ENCODE measurements around the gene SYT7. TPM values are rescaled to one million over a fixed set of nuclear protein-coding genes. Genes with fewer than 3 reads are reported as not detected.
A peak's percentile ranks its signal among the peaks of the same experiment; 100 is the strongest.

Gene SYT7
- total and polyA plus RNA-seq, 11 donors: 12.4 to 34.7 (median 17.4) TPM

- intact Hi-C loops (cut with DNase I): loop anchor here in 2 of 10 donors (10.0 kb wide), 2 partner anchors 90 to 250 kb away; no protein-coding TSS in a partner anchor
- ATAC-seq: no peak
These were observed 95.8 kb downstream of the SYT7 start for GRCh38 chr11:61485080-61485479.

DNA sequence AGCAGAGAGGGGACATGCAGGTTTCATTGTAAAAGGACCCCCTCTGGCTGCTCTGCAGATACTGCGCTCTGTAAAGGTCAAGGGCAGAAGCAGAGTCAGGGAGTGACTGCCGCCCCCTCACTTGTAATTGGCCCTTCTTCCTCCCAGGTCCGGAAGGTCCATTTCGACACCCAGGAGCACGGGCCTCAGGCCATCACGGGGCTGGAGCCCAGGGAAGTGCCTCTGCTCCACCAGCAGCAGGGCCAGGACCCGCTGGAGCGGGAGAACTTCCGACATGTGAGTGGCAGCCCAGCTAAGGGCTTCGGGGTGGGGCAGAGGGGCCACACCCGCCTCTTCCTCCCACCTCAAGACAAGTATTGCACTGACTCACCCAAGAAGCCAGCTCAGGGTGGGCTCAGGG is 96.3 kb downstream of the SYT7 start:
- Histone ChIP-seq H3K4me3 (no peak overlapping the region), H3K4me1 (peaks cover 0 to 30% (median 10%) of the 10 kb centered on the region in 12 donors), H3K27me3 (no peaks in the 10 kb centered on the region), H3K36me3 (no peaks in the 10 kb centered on the region), H3K9me3 (no peaks in the 10 kb centered on the region), H3K27ac (no peak overlapping the region)
- ATAC-seq: no peak
- 79 to 88% (median 86%) methylated on average over 11 of the region's 11 CpGs for WGBS, 4 donors
- DNase-seq: no peak
- no peak for TF ChIP-seq CTCF (IDR thresholded peaks at IDR 0.05)
- no peak for TF ChIP-seq POLR2A (IDR thresholded peaks at IDR 0.05)
- intact Hi-C loops (cut with DNase I): loop anchor here in 3 of 10 donors (5.0 to 10.0 kb wide), 3 partner anchors 33 to 250 kb away; no protein-coding TSS in a partner anchor

More at GRCh38 chr11:61485080-61485479, 95.8 kb downstream of the SYT7 start:
- Histone ChIP-seq H3K4me3 (no peak overlapping the region), H3K36me3 (no peaks in the 10 kb centered on the region), H3K27me3 (no peaks in the 10 kb centered on the region), H3K9me3 (no peaks in the 10 kb centered on the region), H3K4me1 (peaks cover 0 to 35% (median 16%) of the 10 kb centered on the region in 12 donors), H3K27ac (no peak overlapping the region)
- 93 to 97% (median 95%) methylated on average over 10 to 11 of the region's 11 CpGs for WGBS, 4 donors
- no peak for DNase-seq
- no peak for TF ChIP-seq POLR2A (IDR thresholded peaks at IDR 0.05)
- no peak for TF ChIP-seq CTCF (IDR thresholded peaks at IDR 0.05)

- H3K27ac ChIP-seq: no peak overlapping the region
- WGBS, 4 donors: 41 to 59% (median 48%) methylated on average over 5 to 7 of the region's 7 CpGs
- DNase-seq: no peak
- TF ChIP-seq CTCF (IDR thresholded peaks at IDR 0.05) (peak in 10 of 12 donors; percentile 16 to 54 (median 40)), POLR2A (IDR thresholded peaks at IDR 0.05) (no peak)
- peak in 1 of 4 donors; percentile 23 for ATAC-seq
- no peak overlapping the region for H3K4me3 ChIP-seq
- no peaks in the 10 kb centered on the region for H3K36me3 ChIP-seq
- no peaks in the 10 kb centered on the region for H3K27me3 ChIP-seq
- intact Hi-C loops (cut with DNase I): loop anchor here in 3 of 10 donors (5.0 to 10.0 kb wide), 3 partner anchors 35 to 252 kb away; no protein-coding TSS in a partner anchor
- no peaks in the 10 kb centered on the region for H3K9me3 ChIP-seq
- H3K4me1 ChIP-seq: peaks cover 0 to 27% (median 10%) of the 10 kb centered on the region in 12 donors
These were observed 98.4 kb downstream of the SYT7 start for GRCh38 chr11:61482513-61482912.

DNA sequence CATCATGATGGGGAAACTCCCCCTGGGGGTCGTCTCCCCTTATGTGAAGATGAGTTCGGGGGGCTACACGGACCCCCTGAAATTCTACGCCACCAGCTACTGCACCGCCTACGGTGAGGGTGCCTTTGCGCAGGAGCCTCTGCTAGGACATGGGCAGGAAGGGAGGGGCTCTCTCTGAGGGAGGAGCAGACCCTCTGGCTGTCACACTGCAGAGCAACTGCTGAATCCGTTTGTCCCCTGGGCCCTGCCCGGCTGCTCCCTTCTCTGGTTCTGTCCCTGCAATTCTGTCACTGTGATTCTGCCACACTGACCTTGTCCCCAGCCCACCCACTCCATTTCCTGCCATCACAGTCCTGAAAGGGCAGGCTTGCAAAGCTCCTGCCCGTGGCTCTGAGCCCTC is 99.1 kb downstream of the SYT7 start:
- H3K9me3 ChIP-seq: no peaks in the 10 kb centered on the region
- WGBS, 4 donors: 44 to 68% (median 53%) methylated on average over 9 to 10 of the region's 10 CpGs
- no peaks in the 10 kb centered on the region for H3K36me3 ChIP-seq
- DNase-seq (peak in 1 of 5 donors; percentile 49), ATAC-seq (peak in 1 of 4 donors; percentile 35)
- intact Hi-C loops (cut with DNase I): loop anchor here in 3 of 10 donors (5.0 to 10.0 kb wide), 3 partner anchors 35 to 253 kb away; no protein-coding TSS in a partner anchor
- no peaks in the 10 kb centered on the region for H3K27me3 ChIP-seq
- H3K4me1 ChIP-seq: peaks cover 0 to 34% (median 12%) of the 10 kb centered on the region in 12 donors
- no peak overlapping the region for H3K4me3 ChIP-seq
- no peak for TF ChIP-seq POLR2A (IDR thresholded peaks at IDR 0.05)
- TF ChIP-seq CTCF (IDR thresholded peaks at IDR 0.05): no peak
- H3K27ac ChIP-seq: peak overlapping the region in 4 of 12 donors; percentile 2 to 37 (median 24)

Data from heart left ventricle (tissue), 16 donors.